Stimulated activated CD8-positive, alpha-beta memory T cell treated with anti-CD3 and anti-CD28 coated beads, Interleukin-4, amount 100 ng/mL, for 1 hour (primary cell): ENCODE results near the gene CBX2.
"Not testable (repeated sequence)": the region's sequence is repeated elsewhere in the genome, so short reads cannot be mapped to it uniquely, and the experiment has no call there.

Experiments used
- DNase-seq, 2 donors: peaks; one replicate each; pipeline ENCODE4 v3.0.0-alpha.2; 2020; ENCODE audit warnings: low read depth in 2 of 2, low spot score in 1 of 2

Gene CBX2

DNA sequence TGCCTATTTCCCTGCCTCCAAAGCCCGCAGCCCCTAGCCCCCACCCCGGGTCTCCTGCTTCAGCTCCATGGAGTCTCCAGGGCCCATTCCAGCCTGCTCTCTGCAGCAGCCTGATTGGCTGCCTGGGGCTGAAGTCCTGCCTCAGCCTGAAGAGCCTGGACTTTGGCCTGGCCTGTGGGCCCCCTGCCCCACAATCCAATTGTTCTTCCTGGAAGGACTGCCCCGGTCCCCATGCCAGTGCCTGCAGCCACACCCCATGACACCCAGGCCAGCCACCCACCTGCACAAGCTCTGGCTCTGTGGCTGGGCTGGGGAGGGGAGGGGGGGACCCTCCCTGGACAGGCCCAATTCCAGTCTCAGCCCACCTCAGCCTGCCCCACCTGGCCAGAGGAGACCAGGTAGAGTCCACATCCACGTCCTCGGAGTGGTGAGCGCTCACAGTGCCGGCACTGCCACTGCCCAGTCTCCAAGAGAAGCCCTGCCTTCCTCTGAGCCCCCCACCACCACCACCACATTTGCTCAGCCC is 34.9 kb upstream of the CBX2 start:
- DNase-seq = no peak

DNA sequence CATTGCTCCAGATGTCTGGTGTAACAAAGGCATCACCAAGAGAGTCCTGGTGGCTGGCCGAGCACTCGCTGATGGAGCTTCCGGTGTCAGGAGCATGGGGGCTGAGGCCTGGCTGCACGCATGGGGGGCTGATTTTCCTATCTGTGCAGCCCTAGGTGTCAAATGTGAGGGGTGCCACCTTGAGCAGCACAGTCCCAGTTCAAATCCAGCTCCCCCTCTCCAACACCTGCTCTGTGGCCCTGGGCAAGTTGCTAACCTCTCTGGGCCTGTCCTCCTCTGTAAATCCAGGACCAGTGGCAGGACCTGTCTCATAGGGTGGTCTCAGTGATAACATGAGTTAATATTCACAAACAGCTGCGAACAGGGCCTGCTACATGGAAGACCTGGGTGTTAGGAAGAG is 34.3 kb upstream of the CBX2 start:
- no peak for DNase-seq

DNA sequence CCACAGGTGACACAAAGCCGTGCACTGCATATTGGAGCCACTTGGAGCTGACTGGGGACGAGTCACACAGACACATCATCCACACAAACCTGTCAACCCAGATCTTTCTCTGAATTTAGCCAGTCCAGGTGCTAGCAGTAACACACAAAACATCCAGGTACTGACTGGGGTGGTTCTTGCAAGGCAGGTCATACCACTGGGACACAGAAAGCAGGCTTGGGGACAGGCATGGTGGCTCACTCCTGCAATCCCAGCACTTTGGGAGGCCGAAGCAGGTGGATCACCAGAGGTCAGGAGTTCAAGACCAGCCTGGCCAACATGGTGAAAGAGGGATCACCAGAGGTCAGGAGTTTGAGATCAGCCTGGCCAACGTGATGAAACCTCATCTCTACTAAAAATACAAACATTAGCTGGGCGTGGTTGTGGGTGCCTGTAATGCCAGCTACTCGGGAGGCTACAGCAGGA is 32.3 kb upstream of the CBX2 start:
- DNase-seq = no peak

DNA sequence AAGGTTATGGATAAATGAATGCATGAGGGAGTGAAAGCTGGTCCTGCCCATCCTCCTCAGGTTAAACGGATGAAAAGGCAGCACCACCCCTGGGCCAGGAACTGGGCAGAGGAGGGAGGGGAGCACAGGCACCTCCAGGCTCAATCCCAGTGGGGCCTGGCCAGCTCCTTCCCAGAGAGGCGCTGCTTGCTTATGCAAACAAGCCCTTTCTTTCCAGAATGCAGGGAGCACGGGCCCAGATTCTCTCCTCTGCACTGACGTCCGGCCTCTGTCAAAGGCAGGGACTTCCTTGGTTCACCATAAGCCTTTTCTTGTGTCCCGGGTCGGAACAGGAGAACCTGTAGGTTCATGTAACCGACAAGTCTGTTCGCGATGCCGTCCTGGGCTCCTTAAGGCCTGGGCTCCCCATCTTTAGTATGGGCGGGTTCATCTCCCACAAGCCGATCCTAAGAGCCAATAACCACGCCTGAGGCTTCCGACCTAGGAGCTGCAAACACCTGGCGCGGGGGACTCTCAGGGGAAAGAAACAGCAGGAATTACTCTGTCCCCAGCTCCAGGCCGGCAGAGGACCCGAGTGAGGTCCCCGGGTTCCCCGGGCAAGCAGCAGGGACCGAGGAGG is 30.9 kb upstream of the CBX2 start:
- no peak for DNase-seq

GRCh38 chr17:79747508-79748294 is 30.2 kb upstream of the CBX2 start:
- DNase-seq = no peak

- DNase-seq = no peak
Observed at GRCh38 chr17:79748295-79749099, 29.5 kb upstream of the CBX2 start.

DNA sequence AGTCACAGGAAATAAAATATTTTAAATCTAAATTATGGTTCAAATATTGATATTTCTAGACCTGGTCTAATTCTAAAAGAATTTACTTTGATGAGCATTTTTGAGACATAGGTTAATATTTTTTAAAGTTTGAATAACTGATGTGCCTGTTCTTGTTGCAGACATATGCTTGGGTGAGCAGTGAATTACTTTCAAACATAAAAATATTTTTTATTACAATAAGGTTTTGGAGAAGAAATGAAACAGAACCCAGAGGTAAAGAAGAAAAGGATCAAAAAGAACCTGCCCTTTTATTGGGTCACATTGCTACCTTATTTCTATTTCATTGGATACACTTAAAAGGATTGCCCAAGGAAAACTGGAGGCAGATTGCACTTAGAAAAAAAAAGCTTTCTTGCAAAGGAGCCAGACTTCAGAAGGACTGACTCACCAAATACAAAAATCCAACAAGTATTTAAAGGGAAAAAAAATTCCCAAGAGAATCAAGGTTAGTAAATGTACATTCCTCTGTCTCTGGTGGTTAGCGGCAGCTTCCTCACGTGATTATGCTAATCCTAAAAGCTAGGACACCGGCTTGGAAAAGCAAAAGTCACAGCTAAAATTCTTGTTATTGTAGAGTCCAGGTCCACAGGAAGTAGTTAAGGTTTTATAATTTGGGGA is 28.7 kb upstream of the CBX2 start:
- no peak for DNase-seq

DNA sequence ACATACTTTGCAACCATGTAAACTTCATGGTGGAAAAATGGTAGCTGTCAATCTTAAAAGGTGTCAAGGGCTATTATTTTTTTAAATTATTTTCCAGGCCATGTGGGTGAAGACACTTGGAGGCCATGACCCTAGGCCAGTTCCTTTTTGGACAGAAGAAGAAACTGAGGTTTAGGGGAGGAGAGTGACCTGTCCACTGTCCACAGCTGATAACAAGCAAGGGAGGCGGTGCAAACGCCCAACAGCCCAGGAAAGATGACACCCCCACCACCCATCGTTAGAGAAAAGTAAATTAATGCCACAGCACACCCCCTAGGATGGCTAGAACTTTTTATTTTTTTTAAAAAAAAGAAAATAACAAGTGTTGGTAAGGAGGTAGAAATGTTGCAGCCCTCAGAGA is 28.0 kb upstream of the CBX2 start:
- no peak for DNase-seq

GRCh38 chr17:79750650-79751545 is 27.1 kb upstream of the CBX2 start:
- no peak for DNase-seq

DNA sequence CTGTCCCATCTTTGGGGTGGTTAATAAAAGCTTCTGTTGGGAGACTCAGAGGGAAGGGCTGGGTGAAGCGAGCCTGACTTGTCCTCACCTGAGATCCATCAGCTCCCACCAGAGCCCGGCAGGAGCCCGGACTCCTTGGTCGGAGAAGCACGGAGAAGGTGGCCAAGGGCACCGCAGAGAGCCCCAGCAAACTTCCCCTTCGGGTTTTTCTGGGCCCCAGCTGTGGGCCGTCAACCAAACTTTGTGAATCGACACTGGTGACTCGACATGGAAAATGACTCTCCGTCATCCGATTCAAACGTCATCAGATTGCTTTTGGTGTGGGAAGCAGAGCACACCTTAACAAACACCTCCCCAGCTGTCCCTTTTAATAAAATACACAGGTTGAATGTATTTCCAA is 25.8 kb upstream of the CBX2 start:
- no peak for DNase-seq

- no peak for DNase-seq
Observed at GRCh38 chr17:79754370-79754769, 23.6 kb upstream of the CBX2 start.

DNA sequence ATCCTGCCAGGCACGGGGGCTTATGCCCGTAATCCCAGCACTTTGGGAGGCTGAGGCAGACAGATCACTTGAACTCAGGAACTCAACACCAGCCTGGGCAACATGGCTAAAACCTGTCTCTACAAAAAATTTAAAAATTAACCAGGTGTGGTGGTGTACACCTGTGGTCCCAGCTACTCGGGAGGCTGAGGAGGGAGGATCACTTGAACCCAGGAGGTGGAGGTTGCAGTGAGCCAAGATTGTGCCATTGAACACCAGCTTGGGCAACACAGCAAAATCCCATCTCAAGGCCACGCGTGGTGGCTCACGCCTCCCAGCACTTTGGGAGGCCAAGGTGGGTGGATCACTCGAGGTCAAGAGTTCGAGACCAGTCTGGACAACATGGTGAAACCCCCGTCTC is 23.0 kb upstream of the CBX2 start:
- DNase-seq = not testable (repeated sequence)

GRCh38 chr17:79755591-79755990 is 22.4 kb upstream of the CBX2 start:
- no peak for DNase-seq

DNA sequence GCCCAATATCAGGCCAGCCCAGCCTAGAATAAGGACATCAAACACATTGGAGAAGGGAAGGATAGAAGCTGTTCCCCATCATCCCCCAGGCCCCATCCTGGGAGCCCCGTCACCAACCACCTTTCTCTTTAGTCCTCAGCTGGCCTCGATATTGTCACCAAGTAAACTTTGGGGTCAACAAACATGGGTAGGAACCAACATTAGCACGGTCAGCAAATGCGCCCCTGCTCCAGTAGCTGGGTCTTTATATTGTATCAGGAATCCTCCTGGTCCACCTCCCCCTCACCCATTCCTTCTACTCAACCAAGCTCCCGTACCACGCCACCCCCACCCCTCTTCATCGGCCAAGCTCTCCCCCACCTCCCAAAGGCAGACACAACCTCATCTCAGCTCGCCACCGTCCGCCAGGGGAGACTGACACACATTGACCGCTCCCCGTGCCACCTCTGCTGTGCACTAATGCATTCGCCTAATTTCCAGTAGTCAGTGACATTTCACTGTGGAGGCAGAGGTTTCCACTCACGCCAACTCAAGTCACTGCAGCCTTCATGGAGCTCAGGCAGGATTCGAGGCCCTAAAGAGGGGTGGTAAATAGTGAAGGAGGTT is 20.7 kb upstream of the CBX2 start:
- DNase-seq = no peak

- DNase-seq = no peak
Observed at GRCh38 chr17:79758271-79758670, 19.7 kb upstream of the CBX2 start.

GRCh38 chr17:79760197-79760906 is 17.6 kb upstream of the CBX2 start:
- DNase-seq = no peak

GRCh38 chr17:79761894-79762589 is 15.9 kb upstream of the CBX2 start:
- DNase-seq = no peak

DNA sequence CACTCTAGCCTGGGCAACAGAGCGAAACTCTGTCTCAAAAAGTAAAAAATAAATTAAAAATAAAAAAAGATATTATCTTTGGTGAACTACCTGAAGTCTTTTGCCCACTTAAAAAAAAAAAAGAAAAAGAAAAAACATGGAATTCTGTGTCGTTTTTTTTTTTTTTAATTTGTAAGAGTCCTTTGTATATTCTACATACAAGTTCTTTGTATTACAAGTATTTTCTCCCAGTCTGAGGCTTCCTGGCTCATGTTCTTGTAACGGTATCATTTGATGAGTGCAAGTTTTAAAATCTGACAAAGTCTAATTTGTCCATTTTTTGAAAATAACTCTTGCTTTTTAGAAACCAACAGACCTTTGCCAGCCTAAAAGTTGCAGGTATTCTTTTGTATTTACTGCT is 12.2 kb upstream of the CBX2 start:
- DNase-seq = no peak
